Common myeloid progenitor, CD34-positive (primary cell): Measurements from ENCODE around the gene CNTN5.

Source experiments
- CTCF ChIA-PET: fragments of 350-600 bp; sonication (Branson Sonifier 250); formaldehyde crosslinking; loops from one replicate; lab custom pipeline; 2021; ENCODE audit warnings: antibody characterized with exemption; lab: Charles Lee
- POLR2A ChIA-PET: fragments of 350-600 bp; sonication (Branson Sonifier 250); formaldehyde crosslinking; loops from one replicate; lab custom pipeline; 2021; ENCODE audit warnings: antibody characterized with exemption; lab: Charles Lee
- DNase-seq, 3 donors: peaks; one replicate each; pipeline versions ENCODE4 v3.0.0 to v3.0.0-alpha.2; 2013
- H3K27ac ChIP-seq, 2 experiments: 1 replicate in 1 of 2; 2 replicates in 1 of 2; pipeline ENCODE4 v1.7.0; 2013; ENCODE audit warnings: inconsistent platforms in 2 of 2, low read length in 2 of 2, mild to moderate bottlenecking in 2 of 2, low read depth in 1 of 2, moderate library complexity in 1 of 2; ENCODE audit not compliant: severe bottlenecking in 2 of 2, insufficient read depth in 1 of 2, poor library complexity in 1 of 2
- H3K27me3 ChIP-seq, 5 experiments: replicated peaks in 2 of 5; 1 replicate in 3 of 5; 2 replicates in 2 of 5; pipeline versions ENCODE4 v1.6.1 to v1.7.0; 2013; ENCODE audit warnings: low read length in 4 of 5, mild to moderate bottlenecking in 2 of 5, moderate library complexity in 2 of 5, inconsistent platforms in 1 of 5; ENCODE audit not compliant: insufficient read depth in 5 of 5, control insufficient read depth in 4 of 5
- H3K36me3 ChIP-seq, 4 experiments: 1 replicate in 2 of 4; 2 replicates in 2 of 4; pipeline versions ENCODE4 v1.6.1 to v1.7.0; 2013; ENCODE audit warnings: low read length in 3 of 4, control low read depth in 1 of 4, mild to moderate bottlenecking in 1 of 4; ENCODE audit not compliant: control insufficient read depth in 4 of 4, insufficient read depth in 4 of 4
- H3K4me1 ChIP-seq, 4 experiments: 1 replicate in 3 of 4; 2 replicates in 1 of 4; pipeline versions ENCODE4 v1.6.1 to v1.7.1; 2013; ENCODE audit warnings: low read length in 3 of 4, mild to moderate bottlenecking in 3 of 4, control low read depth in 1 of 4, inconsistent platforms in 1 of 4, moderate library complexity in 1 of 4; ENCODE audit not compliant: control insufficient read depth in 4 of 4, insufficient read depth in 4 of 4; ENCODE audit errors: control extremely low read depth in 1 of 4
- H3K4me3 ChIP-seq, 7 experiments: 1 replicate in 4 of 7; 2 replicates in 3 of 7; pipeline versions ENCODE4 v1.5.1 to v1.7.0; 2013; ENCODE audit warnings: mild to moderate bottlenecking in 7 of 7, low read length in 6 of 7, moderate library complexity in 6 of 7, inconsistent platforms in 2 of 7, low read depth in 2 of 7, control low read depth in 1 of 7; ENCODE audit not compliant: insufficient read depth in 4 of 7, control insufficient read depth in 1 of 7; ENCODE audit errors: extremely low read depth in 1 of 7
- H3K9me3 ChIP-seq, 5 experiments: 1 replicate in 4 of 5; 2 replicates in 1 of 5; pipeline versions ENCODE4 v1.6.1 to v1.7.1; 2013; ENCODE audit warnings: low read length in 4 of 5, mild to moderate bottlenecking in 2 of 5, inconsistent platforms in 1 of 5, low read depth in 1 of 5, moderate library complexity in 1 of 5; ENCODE audit not compliant: control insufficient read depth in 4 of 5, insufficient read depth in 2 of 5; ENCODE audit errors: control extremely low read depth in 1 of 5
- WGBS: methylation state at CpG from one replicate; pipeline ENCODE4 v1.1.5; 2013; ENCODE audit not compliant: insufficient coverage; 5-methylcytosine and 5-hydroxymethylcytosine counted together

Gene CNTN5

DNA sequence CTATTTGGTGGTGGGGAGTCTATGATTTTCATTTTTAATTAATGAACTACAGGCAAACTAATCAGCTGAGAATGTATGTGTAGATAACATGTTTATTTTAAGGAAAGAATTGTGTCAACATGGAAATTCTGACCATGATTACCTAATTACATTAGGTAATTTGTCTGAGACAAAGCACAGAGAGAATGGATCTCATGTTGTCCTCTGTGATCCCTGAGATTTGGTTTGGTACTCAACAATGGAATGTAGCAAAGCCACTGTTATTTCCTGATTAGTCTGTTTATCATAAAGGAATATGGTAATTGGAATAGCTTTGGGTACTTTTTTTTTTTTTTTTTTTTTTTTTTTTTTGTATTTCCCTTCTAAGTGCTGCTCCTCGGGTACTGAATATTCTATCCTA, 947.6 kb downstream of the CNTN5 start:
- POLR2A ChIA-PET, result no interaction called here
- no peaks in the 10 kb centered on the region for H3K4me1 ChIP-seq
- no peaks in the 10 kb centered on the region for H3K27me3 ChIP-seq
- no peaks in the 10 kb centered on the region for H3K36me3 ChIP-seq
- H3K9me3 ChIP-seq, result no peaks in the 10 kb centered on the region
- DNase-seq, result no peak
- CTCF ChIA-PET, result no interaction called here
- WGBS, result no CpG with 5 or more reads among the region's 1 CpG
- no peak overlapping the region for H3K4me3 ChIP-seq
- H3K27ac ChIP-seq, result no peak overlapping the region

DNA sequence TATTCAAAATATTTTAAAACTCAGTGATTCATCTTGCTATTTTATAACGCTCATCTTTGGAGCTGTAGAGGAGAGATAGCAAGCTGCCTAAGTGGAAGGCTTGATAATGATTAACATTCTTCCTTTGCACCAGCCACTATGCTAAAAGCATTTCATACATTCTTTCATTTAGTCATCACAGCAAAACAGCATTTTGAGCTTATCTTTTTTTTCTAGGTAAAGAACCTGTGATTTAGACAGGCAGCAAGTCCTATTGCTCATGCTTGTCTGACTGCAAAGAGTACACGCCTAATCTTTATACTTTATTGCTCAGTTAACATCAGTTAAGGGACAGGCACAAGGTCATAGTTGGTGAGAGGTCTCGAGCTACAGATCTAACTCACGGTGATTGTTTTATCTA, 953.2 kb downstream of the CNTN5 start:
- ChIA-PET POLR2A (no interaction called here), CTCF (no interaction called here)
- 93% methylated on average over 2 of the region's 4 CpGs for WGBS

DNA sequence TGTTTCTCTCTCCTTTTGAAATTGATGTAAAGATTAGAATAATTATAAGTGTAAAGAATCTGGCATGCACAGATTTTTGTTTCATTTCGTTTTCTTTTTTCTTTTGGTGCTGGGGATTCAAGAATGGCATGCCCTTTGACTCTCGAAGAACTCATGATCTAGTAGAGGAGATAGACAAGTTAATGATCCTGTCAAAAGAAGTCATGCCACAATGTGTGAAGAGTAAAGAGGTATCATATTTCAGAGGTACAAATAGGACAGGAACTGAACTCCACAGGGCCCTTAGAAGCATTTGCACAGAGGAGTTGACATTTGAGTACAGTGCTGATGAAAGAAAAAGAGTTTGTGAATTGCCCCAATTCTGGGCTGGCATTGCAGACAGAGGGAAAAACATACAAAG, 958.3 kb downstream of the CNTN5 start:
- CTCF ChIA-PET, result no interaction called here
- WGBS, result 65% methylated on average over 2 of the region's 2 CpGs
- POLR2A ChIA-PET, result no interaction called here
- Histone ChIP-seq H3K9me3 (peaks cover 0 to 6% (median 0%) of the 10 kb centered on the region in 5 experiments), H3K27ac (no peak overlapping the region), H3K4me1 (no peaks in the 10 kb centered on the region), H3K36me3 (no peaks in the 10 kb centered on the region), H3K4me3 (no peak overlapping the region), H3K27me3 (no peaks in the 10 kb centered on the region)
- DNase-seq, result no peak

More for the DNA sequence above, 953.2 kb downstream of the CNTN5 start:
- Histone ChIP-seq H3K4me3 (no peak overlapping the region), H3K9me3 (peaks cover 0 to 6% (median 0%) of the 10 kb centered on the region in 5 experiments), H3K27me3 (no peaks in the 10 kb centered on the region), H3K27ac (no peak overlapping the region), H3K36me3 (no peaks in the 10 kb centered on the region), H3K4me1 (no peaks in the 10 kb centered on the region)
- no peak for DNase-seq

DNA sequence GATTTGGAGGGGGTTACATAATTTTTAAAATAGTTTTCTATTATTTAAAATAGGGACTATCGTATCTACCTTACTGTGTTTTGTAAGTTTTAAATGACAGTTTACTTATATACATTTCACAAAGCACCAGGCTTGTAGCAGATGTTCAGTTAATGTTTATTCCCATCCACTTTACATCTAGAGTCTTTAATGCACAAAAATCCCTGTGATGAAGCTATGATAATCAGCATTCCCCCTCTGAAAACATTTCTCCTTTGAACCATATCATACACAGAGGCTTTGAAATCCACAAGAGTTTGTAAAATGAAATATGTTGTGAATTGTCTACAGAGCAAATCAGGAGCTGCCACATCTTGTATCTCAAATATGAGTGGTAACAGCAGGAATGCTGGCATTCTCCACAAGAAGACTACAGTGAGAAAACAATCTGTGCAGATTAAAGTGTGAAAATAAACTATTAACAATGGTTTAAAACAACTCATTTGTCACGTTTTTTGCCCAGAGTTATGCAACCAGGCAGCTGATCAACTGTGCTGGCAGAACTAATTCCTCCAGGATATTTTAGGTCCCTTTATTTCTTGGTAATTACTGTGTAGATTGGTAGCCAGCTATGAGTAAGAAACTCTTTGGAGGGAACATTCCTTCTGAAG, 967.2 kb downstream of the CNTN5 start:
- DNase-seq, result no peak
- POLR2A ChIA-PET, result no interaction called here
- Histone ChIP-seq H3K4me1 (no peaks in the 10 kb centered on the region), H3K9me3 (no peaks in the 10 kb centered on the region), H3K4me3 (no peak overlapping the region), H3K27me3 (no peaks in the 10 kb centered on the region), H3K27ac (no peak overlapping the region), H3K36me3 (no peaks in the 10 kb centered on the region)
- WGBS, result no CpG with 5 or more reads among the region's 2 CpGs
- CTCF ChIA-PET, result no interaction called here

DNA sequence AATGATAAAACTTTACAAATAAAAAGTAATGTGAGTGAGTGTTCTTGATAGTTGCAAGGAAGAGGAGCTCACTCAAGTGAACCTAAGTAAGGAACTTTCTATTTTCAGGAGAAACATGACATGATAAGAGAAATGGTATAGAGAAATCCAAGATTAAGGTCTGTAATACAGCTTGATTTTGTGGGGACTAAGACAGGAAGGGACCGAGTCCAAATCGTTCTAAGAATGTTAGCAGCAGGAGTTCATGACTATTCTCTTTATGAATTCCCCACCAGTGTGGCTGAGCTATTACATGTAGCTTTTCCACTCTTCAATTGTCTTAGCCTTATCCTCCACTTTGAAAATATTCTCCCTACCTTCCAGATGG, 967.7 kb downstream of the CNTN5 start:
- H3K36me3 ChIP-seq, result no peaks in the 10 kb centered on the region
- no peaks in the 10 kb centered on the region for H3K27me3 ChIP-seq
- H3K27ac ChIP-seq, result no peak overlapping the region
- 80% methylated on average over 2 of the region's 2 CpGs for WGBS
- no peaks in the 10 kb centered on the region for H3K9me3 ChIP-seq
- H3K4me3 ChIP-seq, result no peak overlapping the region
- ChIA-PET CTCF (no interaction called here), POLR2A (no interaction called here)
- DNase-seq, result no peak
- no peaks in the 10 kb centered on the region for H3K4me1 ChIP-seq

DNA sequence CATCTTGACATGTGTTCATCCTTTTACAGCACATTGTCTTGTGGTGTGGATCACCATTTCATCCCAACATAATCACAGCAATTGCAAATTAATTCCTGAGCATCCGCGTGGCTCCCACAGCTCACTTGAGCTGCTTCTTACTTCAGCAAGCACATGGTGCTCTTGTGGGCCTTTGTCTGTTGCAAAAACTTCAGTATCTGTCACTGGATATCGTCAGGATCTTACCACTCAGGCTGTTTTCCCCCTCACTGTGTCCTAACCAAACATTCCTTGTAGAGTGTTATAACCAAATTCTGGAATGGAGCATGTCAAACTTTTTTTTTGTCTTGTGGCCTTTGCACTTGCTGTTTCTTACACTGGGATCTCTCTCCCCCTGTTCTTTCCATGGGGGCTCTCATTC, 983.2 kb downstream of the CNTN5 start:
- no peak overlapping the region for H3K4me3 ChIP-seq
- ChIA-PET CTCF (no interaction called here), POLR2A (no interaction called here)
- WGBS, result 92% methylated on average over 3 of the region's 3 CpGs
- H3K36me3 ChIP-seq, result no peaks in the 10 kb centered on the region
- H3K9me3 ChIP-seq, result no peaks in the 10 kb centered on the region
- no peak for DNase-seq
- H3K27ac ChIP-seq, result no peak overlapping the region
- no peaks in the 10 kb centered on the region for H3K27me3 ChIP-seq
- H3K4me1 ChIP-seq, result no peaks in the 10 kb centered on the region

DNA sequence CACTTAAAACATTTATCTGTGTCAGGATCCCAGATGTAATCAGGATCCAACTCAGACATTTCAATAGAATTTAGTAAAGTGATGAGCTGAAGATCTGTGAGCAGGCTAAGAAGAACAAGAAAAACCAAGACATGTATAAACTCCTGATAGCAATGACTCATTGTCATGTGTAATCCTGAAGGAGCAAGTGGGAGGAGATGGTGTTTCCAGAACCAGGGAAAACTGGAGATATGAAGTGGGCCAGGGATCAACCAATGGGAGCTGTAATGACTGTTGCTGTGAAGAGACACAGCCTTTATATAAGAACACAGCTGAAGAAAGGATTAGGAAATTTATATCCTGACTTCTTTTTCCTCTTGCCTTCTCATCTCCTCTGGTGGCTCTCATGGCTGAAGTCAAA, 983.8 kb downstream of the CNTN5 start:
- CTCF ChIA-PET, result no interaction called here
- H3K27ac ChIP-seq, result no peak overlapping the region
- H3K4me1 ChIP-seq, result no peaks in the 10 kb centered on the region
- no peaks in the 10 kb centered on the region for H3K36me3 ChIP-seq
- H3K9me3 ChIP-seq, result no peaks in the 10 kb centered on the region
- POLR2A ChIA-PET, result no interaction called here
- H3K4me3 ChIP-seq, result no peak overlapping the region
- no peaks in the 10 kb centered on the region for H3K27me3 ChIP-seq
- no peak for DNase-seq
